Peyer's patch (tissue), 4 donors: ENCODE results near the gene RNF213.

Source experiments
- CTCF ChIP-seq, 6 experiments: fragments of 450-650 bp in 4 of 6; fragments of 200-600 bp in 2 of 6; sonication (generic) in 1 of 6; IDR thresholded peaks; one replicate each; pipeline ENCODE4 v1.5.1; 2017 to 2019; ENCODE audit warnings: antibody characterized with exemption in 6 of 6, mild to moderate bottlenecking in 3 of 6, moderate library complexity in 1 of 6
- POLR2A ChIP-seq, 2 donors: fragments of 450-650 bp; IDR thresholded peaks; one replicate each; pipeline ENCODE4 v1.5.1; 2017; ENCODE audit warnings: antibody characterized with exemption in 2 of 2, mild to moderate bottlenecking in 2 of 2, moderate library complexity in 2 of 2

- TF ChIP-seq CTCF (IDR thresholded peaks at IDR 0.05) (no peak), POLR2A (IDR thresholded peaks at IDR 0.05) (no peak)
These were observed 34.5 kb downstream of the RNF213 start for GRCh38 chr17:80295146-80295545.
